PC-3 (cell line): ENCODE results near the gene CSRP2. TPM values are rescaled to one million over a fixed set of nuclear protein-coding genes. Genes with fewer than 3 reads are reported as not detected.

Experiments used
- ATAC-seq: fragments of 200-7000 bp; cut with Tn5 transposase; 2 replicates; pipeline ENCODE4 v1.9.1; 2020; ENCODE audit warnings: mild to moderate bottlenecking, moderate library complexity
- BruUV-seq: library from RNA; stranded (reverse); fragments of 400-500 nt; replicated peaks from 2 replicates; lab custom pipeline; 2021; lab: Mats Ljungman, UMichigan
- CTCF ChIA-PET: fragments of 300-600 bp; sonication (Branson Sonifier 250); formaldehyde crosslinking; loops from one replicate; lab custom pipeline; 2022; ENCODE audit warnings: antibody characterized with exemption; lab: Charles Lee
- POLR2A ChIA-PET: fragments of 300-600 bp; sonication (Branson Sonifier 250); formaldehyde crosslinking; loops from one replicate; lab custom pipeline; 2022; ENCODE audit warnings: antibody characterized with exemption; ENCODE audit not compliant: unreplicated experiment; lab: Charles Lee
- DNase-seq: peaks from one replicate; pipeline ENCODE4 v3.0.0-alpha.2; 2015
- H2AFZ ChIP-seq: fragments of 300-600 bp; sonication (generic); 2 replicates; pipeline ENCODE4 v1.6.0; 2016; ENCODE audit warnings: antibody characterized with exemption, low read length
- H3F3A ChIP-seq: fragments of 300-600 bp; sonication (generic); one replicate; pipeline ENCODE4 v1.6.0; 2017; ENCODE audit warnings: antibody characterized with exemption, low read length, control low read depth, mild to moderate bottlenecking; ENCODE audit not compliant: unreplicated experiment
- H3K27ac ChIP-seq: fragments of 300-600 bp; sonication (generic); 2 replicates; pipeline ENCODE4 v1.5.1; 2016; ENCODE audit warnings: mild to moderate bottlenecking, low read length
- H3K27me3 ChIP-seq: fragments of 300-600 bp; sonication (generic); 2 replicates; pipeline ENCODE4 v1.6.1; 2016; ENCODE audit warnings: low read length, mixed read lengths
- H3K36me3 ChIP-seq: fragments of 300-600 bp; sonication (generic); 2 replicates; pipeline ENCODE4 v1.6.1; 2016; ENCODE audit warnings: low read depth, mixed run types, low read length, mixed read lengths
- H3K4me1 ChIP-seq: fragments of 300-600 bp; sonication (generic); 2 replicates; pipeline ENCODE4 v1.5.1; 2016; ENCODE audit warnings: low read length; ENCODE audit not compliant: insufficient read depth
- H3K4me2 ChIP-seq: fragments of 300-600 bp; sonication (generic); 2 replicates; pipeline ENCODE4 v1.6.0; 2016; ENCODE audit warnings: low read length
- H3K4me3 ChIP-seq: fragments of 300-600 bp; sonication (generic); 2 replicates; pipeline ENCODE4 v1.5.1; 2016; ENCODE audit warnings: mild to moderate bottlenecking, low read length, mixed read lengths
- H3K79me2 ChIP-seq: fragments of 300-600 bp; sonication (generic); 2 replicates; pipeline ENCODE4 v1.6.1; 2017; ENCODE audit warnings: low read length, mixed read lengths
- H3K9ac ChIP-seq: fragments of 300-600 bp; sonication (generic); 2 replicates; pipeline ENCODE4 v1.6.0; 2016; ENCODE audit warnings: mild to moderate bottlenecking, low read length
- H3K9me2 ChIP-seq: fragments of 300-600 bp; sonication (generic); replicated peaks from 2 replicates; pipeline ENCODE4 v1.6.1; 2016; ENCODE audit warnings: mixed run types, low read length, mixed read lengths
- H3K9me3 ChIP-seq: fragments of 300-600 bp; sonication (generic); 2 replicates; pipeline ENCODE4 v1.6.1; 2016; ENCODE audit warnings: low read length, mixed read lengths
- H4K20me1 ChIP-seq: fragments of 300-600 bp; sonication (generic); 2 replicates; pipeline ENCODE4 v1.6.1; 2016; ENCODE audit warnings: low read length, mixed read lengths
- CTCF ChIP-seq: fragments of 300-600 bp; sonication (generic); conservative IDR thresholded peaks from 2 replicates; pipeline ENCODE4 v1.5.1; 2017; ENCODE audit warnings: antibody characterized with exemption, low read depth, mild to moderate bottlenecking, low read length
- EZH2 ChIP-seq: fragments of 300-600 bp; sonication (generic); IDR thresholded peaks from one replicate; pipeline ENCODE4 v1.6.1; 2017; ENCODE audit warnings: antibody characterized with exemption, mild to moderate bottlenecking, low read length; ENCODE audit not compliant: unreplicated experiment
- EZH2phosphoT487 ChIP-seq: fragments of 300-600 bp; sonication (generic); IDR thresholded peaks from 2 replicates; pipeline ENCODE4 v1.6.1; 2018; ENCODE audit warnings: mild to moderate bottlenecking, antibody characterized with exemption, low read length, borderline replicate concordance
- intact Hi-C: fragments of 100-400 bp; cut with micrococcal nuclease; formaldehyde crosslinking; loops from 2 replicates; pipeline ENCODE4 v1.9.0; 2023
- total RNA-seq: library from RNA; depleted of rRNA; stranded (reverse); fragments of >200 nt; gene quantifications from 2 replicates; pipeline ENCODE4 v1.2.3, GENCODE V29; 2014

The CSRP2 gene
- total RNA-seq, 1 experiment from 2014 or later, result 36.3 TPM

GRCh38 chr12:76813265-76813664, 65.6 kb downstream of the CSRP2 start:
- Histone ChIP-seq H3K9ac (no peak overlapping the region), H3K9me2 (no peaks in the 10 kb centered on the region), H3F3A (no peaks in the 10 kb centered on the region), H3K79me2 (no peaks in the 10 kb centered on the region), H3K4me1 (no peaks in the 10 kb centered on the region), H3K9me3 (no peaks in the 10 kb centered on the region), H3K27ac (no peak overlapping the region), H3K36me3 (peaks cover 21% of the 10 kb centered on the region), H3K27me3 (no peaks in the 10 kb centered on the region), H3K4me2 (no peak overlapping the region), H2AFZ (no peak overlapping the region), H3K4me3 (no peak overlapping the region), H4K20me1 (no peaks in the 10 kb centered on the region)
- TF ChIP-seq CTCF (no peak), EZH2 (no peak), EZH2phosphoT487 (no peak)
- CTCF ChIA-PET, result no interaction called here
- POLR2A ChIA-PET, result no interaction called here
- no peak for DNase-seq
- intact Hi-C loops, result no loop called here
- BruUV-seq, result no TSS peak
- ATAC-seq, result no peak

GRCh38 chr12:76811976-76812375, 66.8 kb downstream of the CSRP2 start:
- Histone ChIP-seq H3K27me3 (no peaks in the 10 kb centered on the region), H3K9me3 (no peaks in the 10 kb centered on the region), H3K79me2 (no peaks in the 10 kb centered on the region), H3K9me2 (no peaks in the 10 kb centered on the region), H3K4me2 (no peak overlapping the region), H3K27ac (no peak overlapping the region), H2AFZ (no peak overlapping the region), H3F3A (no peaks in the 10 kb centered on the region), H3K4me1 (no peaks in the 10 kb centered on the region), H3K4me3 (no peak overlapping the region), H3K9ac (no peak overlapping the region), H4K20me1 (no peaks in the 10 kb centered on the region), H3K36me3 (peaks cover 26% of the 10 kb centered on the region)
- ATAC-seq, result no peak
- ChIA-PET CTCF (no interaction called here), POLR2A (no interaction called here)
- intact Hi-C loops, result no loop called here
- no peak for DNase-seq
- TF ChIP-seq CTCF (no peak), EZH2 (no peak), EZH2phosphoT487 (no peak)
- BruUV-seq, result no TSS peak

GRCh38 chr12:76810671-76811419, 68.0 kb downstream of the CSRP2 start:
- POLR2A ChIA-PET, result no interaction called here
- Histone ChIP-seq H3K4me3 (no peak overlapping the region), H3F3A (no peaks in the 10 kb centered on the region), H3K9me3 (no peaks in the 10 kb centered on the region), H3K4me1 (no peaks in the 10 kb centered on the region), H4K20me1 (no peaks in the 10 kb centered on the region), H3K27ac (no peak overlapping the region), H3K9me2 (no peaks in the 10 kb centered on the region), H2AFZ (no peak overlapping the region), H3K27me3 (no peaks in the 10 kb centered on the region), H3K79me2 (no peaks in the 10 kb centered on the region), H3K9ac (no peak overlapping the region), H3K36me3 (peaks cover 35% of the 10 kb centered on the region), H3K4me2 (no peak overlapping the region)
- TF ChIP-seq CTCF (no peak), EZH2phosphoT487 (no peak), EZH2 (no peak)
- intact Hi-C loops, result no loop called here
- ATAC-seq (no peak), DNase-seq (no peak)
- BruUV-seq, result no TSS peak
- CTCF ChIA-PET, result no interaction called here
